Activated naive CD4-positive, alpha-beta T cell treated with anti-CD3 and anti-CD28 coated beads, Interleukin-2, amount 50 U/mL, for 24 hours (primary cell): Measurements from ENCODE around the gene MACF1.
"Not testable (repeated sequence)": the region's sequence is repeated elsewhere in the genome, so short reads cannot be mapped to it uniquely, and the experiment has no call there.

Experiments
- H3K27ac Mint-ChIP-seq: one replicate; pipeline ENCODE4 v1.8.0; 2021; ENCODE audit warnings: mild to moderate bottlenecking, mixed read lengths
- H3K27me3 Mint-ChIP-seq: one replicate; pipeline ENCODE4 v1.8.0; 2021; ENCODE audit warnings: mixed read lengths
- H3K36me3 Mint-ChIP-seq: one replicate; pipeline ENCODE4 v1.8.0; 2021; ENCODE audit warnings: mixed read lengths
- H3K4me1 Mint-ChIP-seq: one replicate; pipeline ENCODE4 v1.8.0; 2021; ENCODE audit warnings: mixed read lengths
- H3K4me3 Mint-ChIP-seq: one replicate; pipeline ENCODE4 v1.8.0; 2021; ENCODE audit warnings: mild to moderate bottlenecking, mixed read lengths
- H3K9me3 Mint-ChIP-seq: one replicate; pipeline ENCODE4 v1.8.0; 2021; ENCODE audit warnings: mixed read lengths

The MACF1 gene

GRCh38 chr1:39453603-39454002, 249.1 kb downstream of the MACF1 start:
- Mint-ChIP-seq H3K36me3 (peaks cover 16% of the 10 kb centered on the region), H3K4me1 (no peaks in the 10 kb centered on the region), H3K9me3 (no peaks in the 10 kb centered on the region), H3K4me3 (no peak overlapping the region), H3K27ac (no peak overlapping the region), H3K27me3 (no peaks in the 10 kb centered on the region)

GRCh38 chr1:39458991-39459390, 254.5 kb downstream of the MACF1 start:
- H3K9me3 Mint-ChIP-seq, result no peaks in the 10 kb centered on the region
- no peaks in the 10 kb centered on the region for H3K4me1 Mint-ChIP-seq
- H3K27ac Mint-ChIP-seq, result no peak overlapping the region
- H3K36me3 Mint-ChIP-seq, result peaks cover 26% of the 10 kb centered on the region
- no peaks in the 10 kb centered on the region for H3K27me3 Mint-ChIP-seq
- no peak overlapping the region for H3K4me3 Mint-ChIP-seq

GRCh38 chr1:39462074-39462473, 257.6 kb downstream of the MACF1 start:
- no peak overlapping the region for H3K27ac Mint-ChIP-seq
- no peaks in the 10 kb centered on the region for H3K4me1 Mint-ChIP-seq
- H3K9me3 Mint-ChIP-seq, result no peaks in the 10 kb centered on the region
- H3K36me3 Mint-ChIP-seq, result peaks cover 21% of the 10 kb centered on the region
- no peaks in the 10 kb centered on the region for H3K27me3 Mint-ChIP-seq
- H3K4me3 Mint-ChIP-seq, result no peak overlapping the region

DNA sequence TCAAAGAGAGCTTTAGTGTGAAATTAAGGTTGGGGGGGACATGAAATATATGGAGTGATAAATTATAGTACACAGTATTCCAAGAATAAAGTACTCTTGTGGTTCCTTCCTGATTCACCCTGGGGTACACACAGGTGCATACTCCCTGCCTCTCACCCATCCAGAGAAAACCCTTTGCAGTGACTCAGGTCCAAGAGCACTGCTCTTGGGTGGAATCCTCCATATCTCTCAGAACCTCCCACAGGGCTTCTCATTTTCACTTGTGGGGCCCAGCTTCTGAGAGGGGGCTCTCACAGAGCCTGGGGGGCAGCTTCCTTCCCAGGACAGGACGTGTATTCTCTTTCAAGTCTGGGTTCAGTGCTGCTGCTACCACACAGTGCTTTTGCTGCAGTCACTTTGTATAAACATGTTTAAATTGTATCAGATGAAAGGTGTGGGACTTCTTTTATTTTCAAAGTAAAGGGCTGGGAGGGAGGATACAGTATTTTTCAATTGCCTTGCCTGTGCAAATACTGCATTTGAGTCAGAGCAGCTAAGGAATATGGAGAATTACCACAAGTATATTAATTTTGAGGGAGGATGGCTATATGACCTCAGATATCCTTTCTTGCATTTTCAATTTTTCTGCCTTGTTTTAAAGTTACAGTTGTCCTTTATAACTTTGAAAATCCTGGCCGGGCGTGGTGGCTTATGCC, 262.1 kb downstream of the MACF1 start:
- Mint-ChIP-seq H3K27me3 (no peaks in the 10 kb centered on the region), H3K4me3 (no peak overlapping the region), H3K36me3 (peaks cover 17% of the 10 kb centered on the region), H3K9me3 (no peaks in the 10 kb centered on the region), H3K4me1 (no peaks in the 10 kb centered on the region), H3K27ac (peak overlapping the region; percentile 62)

GRCh38 chr1:39467108-39467720, 262.7 kb downstream of the MACF1 start:
- H3K36me3 Mint-ChIP-seq, result peaks cover 12% of the 10 kb centered on the region
- not testable (repeated sequence) for H3K4me3 Mint-ChIP-seq, H3K4me1 Mint-ChIP-seq, H3K27me3 Mint-ChIP-seq, H3K27ac Mint-ChIP-seq, H3K9me3 Mint-ChIP-seq

DNA sequence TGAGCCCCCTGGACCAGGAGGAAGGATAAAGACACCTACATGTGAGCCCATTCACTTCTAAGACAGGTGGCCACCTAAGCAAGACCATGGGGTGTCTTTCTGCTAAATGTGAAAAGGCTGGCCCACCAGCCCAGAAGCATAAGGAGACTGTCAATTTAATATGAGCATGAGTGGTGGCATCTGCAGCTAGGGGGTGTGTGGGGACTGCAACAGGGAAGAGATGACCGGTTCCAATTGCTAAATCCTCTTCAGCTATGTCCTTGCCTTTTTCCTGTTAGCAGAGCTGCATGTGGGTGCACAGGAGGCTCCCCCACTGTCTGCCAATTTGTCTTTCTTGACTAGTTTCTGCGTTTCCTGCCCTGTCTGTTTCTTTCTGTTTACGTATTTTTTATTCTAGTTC, 264.7 kb downstream of the MACF1 start:
- peaks cover 9% of the 10 kb centered on the region for H3K36me3 Mint-ChIP-seq
- no peaks in the 10 kb centered on the region for H3K27me3 Mint-ChIP-seq
- H3K4me1 Mint-ChIP-seq, result no peaks in the 10 kb centered on the region
- no peak overlapping the region for H3K4me3 Mint-ChIP-seq
- no peaks in the 10 kb centered on the region for H3K9me3 Mint-ChIP-seq
- H3K27ac Mint-ChIP-seq, result no peak overlapping the region

DNA sequence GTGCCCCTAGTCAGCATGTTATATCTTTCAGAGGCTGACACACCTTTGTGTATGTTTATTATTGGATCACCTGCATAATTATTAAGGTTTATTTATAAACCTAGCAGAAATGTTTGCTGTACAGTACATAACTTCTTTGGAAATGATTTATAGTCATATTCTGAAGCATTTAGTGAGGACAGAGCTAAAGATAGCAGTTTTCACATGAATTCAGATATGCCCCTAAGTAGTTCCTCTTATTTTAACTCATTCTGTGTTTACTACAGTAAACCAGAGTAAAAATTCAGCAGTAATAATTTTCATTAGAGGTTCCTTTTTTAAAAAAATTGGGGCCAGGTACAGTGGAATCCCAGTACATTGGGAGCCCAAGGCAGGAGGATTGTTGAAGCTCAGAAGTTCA, 265.5 kb downstream of the MACF1 start:
- Mint-ChIP-seq H3K4me1 (no peaks in the 10 kb centered on the region), H3K4me3 (no peak overlapping the region), H3K36me3 (peaks cover 8% of the 10 kb centered on the region), H3K9me3 (no peaks in the 10 kb centered on the region), H3K27me3 (no peaks in the 10 kb centered on the region), H3K27ac (no peak overlapping the region)

- no peaks in the 10 kb centered on the region for H3K9me3 Mint-ChIP-seq
- H3K27me3 Mint-ChIP-seq, result no peaks in the 10 kb centered on the region
- H3K36me3 Mint-ChIP-seq, result peaks cover 9% of the 10 kb centered on the region
- peak overlapping the region; percentile 67 for H3K27ac Mint-ChIP-seq
- no peak overlapping the region for H3K4me3 Mint-ChIP-seq
- H3K4me1 Mint-ChIP-seq, result no peaks in the 10 kb centered on the region
Measured at GRCh38 chr1:39472826-39473225, 268.3 kb downstream of the MACF1 start.

DNA sequence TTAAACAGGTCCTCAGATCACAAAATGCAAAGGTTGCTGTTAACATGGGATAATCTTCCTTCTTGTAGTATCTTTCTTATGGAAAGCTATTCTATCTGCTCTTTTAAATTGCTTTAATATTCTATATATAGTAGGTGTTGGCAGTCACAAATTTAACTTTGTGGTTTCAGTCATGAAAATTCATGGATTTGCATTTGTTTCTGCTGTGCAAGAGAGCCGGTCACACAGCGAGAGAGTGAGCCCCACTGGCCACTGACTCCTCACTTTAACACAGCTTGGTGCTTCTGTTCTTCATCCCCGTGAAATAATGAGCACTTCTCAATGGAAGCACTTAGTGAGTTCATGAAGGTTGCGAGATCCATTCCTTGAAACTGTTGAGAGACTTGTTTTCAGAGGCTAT, 268.8 kb downstream of the MACF1 start:
- H3K4me3 Mint-ChIP-seq, result no peak overlapping the region
- no peaks in the 10 kb centered on the region for H3K27me3 Mint-ChIP-seq
- H3K27ac Mint-ChIP-seq, result no peak overlapping the region
- H3K36me3 Mint-ChIP-seq, result peaks cover 9% of the 10 kb centered on the region
- no peaks in the 10 kb centered on the region for H3K4me1 Mint-ChIP-seq
- no peaks in the 10 kb centered on the region for H3K9me3 Mint-ChIP-seq

- Mint-ChIP-seq H3K27ac (no peak overlapping the region), H3K27me3 (no peaks in the 10 kb centered on the region), H3K9me3 (no peaks in the 10 kb centered on the region), H3K4me3 (no peak overlapping the region), H3K36me3 (peaks cover 4% of the 10 kb centered on the region), H3K4me1 (no peaks in the 10 kb centered on the region)
Measured at GRCh38 chr1:39474810-39475209, 270.3 kb downstream of the MACF1 start.

DNA sequence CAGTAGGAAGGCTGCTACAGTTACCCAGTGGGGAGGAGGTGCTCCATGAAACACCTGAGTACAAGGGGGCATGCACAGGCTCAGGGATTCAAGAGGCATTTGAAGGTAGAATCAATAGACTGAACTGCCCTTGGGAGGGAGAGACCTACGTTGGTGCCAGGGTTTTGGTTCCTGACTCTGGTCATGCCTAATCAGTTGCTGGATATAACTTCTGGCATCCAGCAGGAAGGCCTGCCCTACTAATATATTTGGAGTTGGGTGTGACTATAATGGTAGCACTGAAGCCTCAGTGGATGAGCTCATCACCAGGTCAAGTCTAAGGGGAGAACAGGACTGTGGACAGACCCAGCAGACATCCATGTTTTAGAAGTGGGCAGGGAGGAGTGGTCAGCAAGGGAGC, 271.1 kb downstream of the MACF1 start:
- H3K4me1 Mint-ChIP-seq, H3K9me3 Mint-ChIP-seq, H3K4me3 Mint-ChIP-seq, H3K27ac Mint-ChIP-seq, H3K27me3 Mint-ChIP-seq, H3K36me3 Mint-ChIP-seq: not testable (repeated sequence)

GRCh38 chr1:39478126-39478915, 273.8 kb downstream of the MACF1 start:
- no peaks in the 10 kb centered on the region for H3K27me3 Mint-ChIP-seq
- peaks cover 8% of the 10 kb centered on the region for H3K36me3 Mint-ChIP-seq
- no peak overlapping the region for H3K27ac Mint-ChIP-seq
- no peaks in the 10 kb centered on the region for H3K4me1 Mint-ChIP-seq
- H3K4me3 Mint-ChIP-seq, result no peak overlapping the region
- no peaks in the 10 kb centered on the region for H3K9me3 Mint-ChIP-seq

DNA sequence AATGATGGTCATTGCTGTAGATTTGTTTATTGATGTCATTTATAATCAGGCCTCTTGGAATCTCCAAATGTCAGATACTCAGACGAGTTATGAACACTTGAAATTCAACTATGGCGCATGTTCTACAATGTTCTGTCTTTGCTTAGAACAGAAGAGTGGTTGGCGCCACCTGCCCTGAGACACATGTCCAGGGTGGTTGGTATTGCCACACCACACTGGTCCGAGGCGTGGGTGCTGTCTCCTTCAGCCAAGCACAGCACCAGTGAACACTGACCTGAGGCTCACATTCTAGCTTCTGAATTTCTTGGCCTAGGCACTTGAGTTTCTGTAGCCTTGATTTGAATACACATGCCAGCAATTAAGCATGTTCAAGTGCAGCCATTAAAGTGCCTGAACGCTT, 276.8 kb downstream of the MACF1 start:
- Mint-ChIP-seq H3K9me3 (no peaks in the 10 kb centered on the region), H3K27ac (no peak overlapping the region), H3K4me1 (no peaks in the 10 kb centered on the region), H3K27me3 (no peaks in the 10 kb centered on the region), H3K4me3 (no peak overlapping the region), H3K36me3 (peaks cover 8% of the 10 kb centered on the region)

DNA sequence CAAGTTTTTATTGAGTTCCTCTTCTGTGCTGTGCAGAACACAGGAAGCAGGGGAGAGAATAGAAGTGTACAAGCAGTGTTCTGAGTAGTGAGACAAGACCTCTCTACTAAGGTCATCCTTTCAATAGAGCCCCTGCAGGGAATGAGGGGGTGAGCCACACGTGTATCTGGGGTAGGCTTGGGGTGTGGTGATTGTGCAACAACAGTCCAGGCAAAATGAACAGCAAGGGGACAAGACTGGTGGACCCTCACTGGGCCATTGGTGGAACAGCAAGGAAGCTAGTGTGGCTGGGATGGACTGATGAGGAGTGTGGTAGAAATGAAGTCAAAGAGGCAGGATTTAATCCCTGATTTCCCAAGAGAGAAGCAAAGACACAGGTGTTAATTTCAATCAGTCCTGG, 278.8 kb downstream of the MACF1 start:
- Mint-ChIP-seq H3K36me3 (peaks cover 8% of the 10 kb centered on the region), H3K27ac (peak overlapping the region; percentile 19)

DNA sequence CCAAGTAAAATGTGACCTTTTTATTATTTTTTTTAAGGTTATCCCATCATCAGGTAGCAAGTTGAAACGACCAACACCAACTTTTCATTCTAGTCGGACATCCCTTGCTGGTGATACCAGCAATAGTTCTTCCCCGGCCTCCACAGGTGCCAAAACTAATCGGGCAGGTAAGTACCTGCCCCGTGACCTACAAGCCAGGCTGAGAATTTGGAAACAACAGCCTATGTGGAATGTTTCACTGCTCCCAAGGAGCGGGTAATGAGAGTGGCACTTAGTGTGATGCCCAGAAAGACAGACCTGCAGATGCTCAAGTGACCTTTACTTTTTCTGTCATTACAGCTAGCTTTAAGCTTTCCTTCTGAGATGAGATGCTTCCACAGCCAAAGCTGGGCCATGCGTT, 280.1 kb downstream of the MACF1 start:
- Mint-ChIP-seq H3K27ac (no peak overlapping the region), H3K36me3 (peaks cover 8% of the 10 kb centered on the region)

More for the DNA sequence above, 278.8 kb downstream of the MACF1 start:
- Mint-ChIP-seq H3K27me3 (no peaks in the 10 kb centered on the region), H3K9me3 (no peaks in the 10 kb centered on the region), H3K4me1 (no peaks in the 10 kb centered on the region), H3K4me3 (no peak overlapping the region)

More for the DNA sequence above, 280.1 kb downstream of the MACF1 start:
- no peak overlapping the region for H3K4me3 Mint-ChIP-seq
- no peaks in the 10 kb centered on the region for H3K27me3 Mint-ChIP-seq
- no peaks in the 10 kb centered on the region for H3K4me1 Mint-ChIP-seq
- H3K9me3 Mint-ChIP-seq, result no peaks in the 10 kb centered on the region
